HG03175 (cell line): ENCODE data around the gene GP5.

Source experiments
- ATAC-seq: cut with Tn5 transposase; IDR thresholded peaks from one replicate; pipeline ENCODE4 v1.9.1; 2021; ENCODE audit warnings: mild to moderate bottlenecking, moderate library complexity; ENCODE audit not compliant: unreplicated experiment

GP5 gene

GRCh38 chr3:194351080-194351672 lies 47.9 kb downstream of the GP5 start, which contains the start of gene CPN2:
Gene CPN2 (minus strand): TSS chr3:194351328. CDS start chr3:194342702, 8,626 bp downstream.
- ATAC-seq, result no peak

GRCh38 chr3:194350726-194351071 lies 48.4 kb downstream of the GP5 start:
- ATAC-seq, result no peak

- no peak for ATAC-seq
Measured at GRCh38 chr3:194348354-194348753, 50.7 kb downstream of the GP5 start.

- ATAC-seq, result no peak
Measured at GRCh38 chr3:194346621-194347020, 52.4 kb downstream of the GP5 start.

- no peak for ATAC-seq
Measured at GRCh38 chr3:194346035-194346434, 53.0 kb downstream of the GP5 start.
